NCI-H187 treated with DMSO at 0.1 percent for 48 hours (cell line): ENCODE results near the gene GRM4.
"Not testable (repeated sequence)": the region's sequence is repeated elsewhere in the genome, so short reads cannot be mapped to it uniquely, and the experiment has no call there.

Experiments
- DNase-seq: peaks from one replicate; lab custom pipeline; 2025; lab: John Stamatoyannopoulos, UW

GRM4 gene

DNA sequence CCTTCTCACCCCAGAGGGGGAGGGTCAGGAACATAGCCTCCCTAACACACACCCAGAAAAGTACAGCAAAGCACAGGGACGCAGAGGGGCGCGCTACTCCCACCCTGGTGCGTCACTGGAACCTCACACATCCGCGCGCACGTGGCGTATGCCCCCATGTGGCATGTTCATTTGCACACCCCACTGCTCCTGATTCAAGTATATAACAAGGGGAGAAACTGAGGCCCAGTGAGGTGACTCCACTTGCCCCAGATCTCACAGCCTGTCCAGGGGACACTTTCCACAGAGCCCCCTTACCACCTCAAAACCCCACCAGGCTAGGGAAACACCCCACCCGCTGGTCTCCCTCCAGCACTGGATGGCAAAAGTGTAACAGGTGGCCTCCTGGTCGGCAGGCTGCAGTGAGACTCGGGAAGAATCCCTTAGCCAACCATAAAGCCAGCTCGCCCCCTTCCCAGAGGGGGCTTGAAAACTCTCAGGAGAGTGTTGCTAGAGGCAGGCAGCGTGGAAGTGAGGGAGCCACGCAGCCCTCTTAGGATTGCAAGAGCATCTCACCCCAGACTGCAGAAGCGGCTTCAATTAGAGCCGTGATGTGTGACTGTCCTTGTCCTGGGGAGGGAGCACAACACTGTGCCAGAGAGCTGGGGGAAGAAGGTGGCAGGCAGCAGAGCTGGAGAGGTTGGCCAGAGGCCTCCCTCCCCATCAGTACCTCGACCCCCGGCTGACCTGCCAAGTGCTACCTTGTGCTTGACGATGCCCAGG is at the start of gene GRM4:
TSS of gene GRM4 (minus strand) at position 67 of the 762 bp plus-strand sequence. CDS start 12,591 bp downstream, outside the sequence.
- DNase-seq: no peak

- DNase-seq: no peak
Measured at GRCh38 chr6:34194772-34195171, 48.9 kb upstream of the GRM4 start.

GRCh38 chr6:34190504-34191122 is 44.7 kb upstream of the GRM4 start:
- DNase-seq: no peak

- no peak for DNase-seq
Measured at GRCh38 chr6:34189806-34190503, 44.1 kb upstream of the GRM4 start.

DNA sequence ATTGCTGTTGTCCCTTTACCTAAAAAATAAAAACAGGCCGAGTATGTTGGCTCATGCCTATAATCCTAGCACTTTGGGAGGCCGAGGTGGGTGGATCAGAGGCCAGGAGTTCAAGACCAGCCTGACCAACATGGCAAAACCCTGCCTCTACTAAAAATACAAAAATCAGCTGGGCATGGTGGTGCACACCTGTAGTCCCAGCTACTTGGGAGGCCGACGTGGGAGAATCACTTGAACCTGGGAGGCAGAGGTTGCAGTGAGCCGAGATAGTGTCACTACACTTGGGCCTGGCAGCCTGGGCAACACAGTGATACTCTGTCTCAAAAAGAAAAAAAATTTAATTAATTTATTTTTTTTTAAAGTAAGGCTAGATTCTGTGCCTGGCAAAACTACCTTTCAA is 38.8 kb upstream of the GRM4 start:
- not testable (repeated sequence) for DNase-seq

- DNase-seq: no peak
Measured at GRCh38 chr6:34182751-34183531, 37.1 kb upstream of the GRM4 start.

DNA sequence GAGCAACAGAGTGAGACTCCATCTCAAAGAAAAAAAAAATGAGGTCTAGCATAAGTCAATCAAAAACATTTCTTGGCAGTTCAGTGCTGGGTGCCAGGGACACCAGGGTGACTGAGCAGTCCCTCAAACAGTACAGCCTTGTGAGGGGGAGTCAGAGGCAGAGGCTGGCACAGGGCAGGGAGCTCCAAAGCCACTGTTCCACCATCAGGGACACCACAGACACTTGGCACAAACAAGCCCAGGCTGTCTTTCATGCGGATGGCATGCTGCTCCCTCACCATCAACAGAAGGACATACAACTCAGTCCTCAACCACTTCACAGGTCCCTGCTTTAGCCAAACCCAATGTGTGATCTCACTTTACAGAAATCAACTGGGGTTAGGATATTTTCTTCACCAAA is 36.0 kb upstream of the GRM4 start:
- no peak for DNase-seq

GRCh38 chr6:34179106-34179720 is 33.3 kb upstream of the GRM4 start:
- no peak for DNase-seq

- no peak for DNase-seq
Measured at GRCh38 chr6:34178357-34179105, 32.6 kb upstream of the GRM4 start.

- no peak for DNase-seq
Measured at GRCh38 chr6:34177181-34177591, 31.3 kb upstream of the GRM4 start.

GRCh38 chr6:34176261-34177031 is 30.6 kb upstream of the GRM4 start:
- DNase-seq: no peak

DNA sequence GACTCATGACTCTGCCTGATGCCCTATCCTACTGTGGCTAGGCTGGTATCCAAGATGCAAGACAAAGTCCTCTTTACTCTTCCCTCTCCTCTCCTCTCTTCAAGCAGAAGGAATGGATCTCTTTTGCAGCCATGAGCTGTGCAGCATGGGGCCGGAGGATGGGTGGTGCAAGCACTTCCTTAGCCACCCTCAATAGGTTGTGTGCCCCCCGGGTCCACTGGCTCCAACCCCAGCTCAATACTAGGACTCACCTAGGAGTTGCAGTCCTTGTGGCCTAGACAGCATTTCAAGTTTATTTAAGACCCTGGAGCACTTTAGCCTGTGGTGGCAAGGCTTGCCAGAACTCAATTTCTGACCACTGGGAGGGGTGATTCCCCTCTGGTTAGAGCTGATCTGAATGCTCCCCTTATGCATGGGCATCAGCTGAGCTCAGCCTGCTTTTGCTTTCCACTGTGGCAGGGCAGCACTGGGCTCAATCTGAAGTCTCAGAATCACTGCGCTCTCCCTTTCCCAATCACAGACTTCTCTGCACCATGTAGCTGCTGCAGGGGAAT is 29.0 kb upstream of the GRM4 start:
- DNase-seq: no peak

- no peak for DNase-seq
Measured at GRCh38 chr6:34172961-34173775, 27.3 kb upstream of the GRM4 start.

GRCh38 chr6:34170346-34170745 is 24.5 kb upstream of the GRM4 start:
- DNase-seq: no peak

GRCh38 chr6:34169897-34170296 is 24.0 kb upstream of the GRM4 start:
- DNase-seq: no peak

GRCh38 chr6:34161857-34162515 is 16.1 kb upstream of the GRM4 start:
- no peak for DNase-seq

- no peak for DNase-seq
Measured at GRCh38 chr6:34159844-34160243, 14.0 kb upstream of the GRM4 start.

DNA sequence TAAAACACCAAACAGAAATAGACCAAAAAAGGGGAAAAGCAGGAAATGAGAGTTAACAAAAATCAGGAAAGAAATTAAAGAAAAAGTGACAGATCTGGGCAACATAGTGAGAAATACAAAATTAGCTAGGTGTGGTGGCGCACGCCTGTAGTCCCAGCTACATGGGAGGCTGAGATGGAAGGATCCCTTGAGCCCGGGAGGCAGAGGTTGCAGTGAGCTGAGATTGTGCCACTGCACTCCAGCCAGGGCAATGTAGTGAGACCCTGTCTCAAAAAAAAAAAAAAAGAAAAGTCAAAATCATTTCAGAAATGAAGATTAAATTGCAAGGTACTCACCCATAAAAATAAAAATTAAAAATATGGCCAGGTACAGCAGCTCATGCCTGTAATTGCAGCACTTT is 13.0 kb upstream of the GRM4 start:
- DNase-seq: no peak

DNA sequence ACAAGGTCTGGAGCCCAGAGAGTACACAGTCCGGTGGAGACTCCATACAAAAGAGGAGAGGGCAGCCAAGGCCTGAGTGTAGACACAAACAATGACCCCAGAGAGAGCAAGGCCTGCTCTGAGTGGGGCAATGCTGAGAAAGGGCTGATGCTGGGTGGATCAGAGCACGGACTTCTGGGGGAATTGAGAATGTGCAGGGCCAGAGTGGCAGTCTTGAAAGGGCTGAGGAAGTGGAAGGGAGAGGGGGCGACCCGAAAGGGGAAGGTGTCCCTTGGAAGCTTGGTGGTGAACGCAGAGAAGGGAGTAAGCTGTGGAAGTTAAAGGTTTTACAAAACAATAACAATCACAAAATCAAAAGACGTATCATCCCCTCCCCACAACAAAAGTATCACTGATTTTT is 12.0 kb upstream of the GRM4 start:
- no peak for DNase-seq
